Natural killer cell treated with Interleukin-12 subunit alpha and Interleukin-12 subunit beta and Interleukin-15 and Interleukin-18, amount 100 ng/mL, for 72 hours (primary cell): ENCODE data around the gene NRTN. TPM values are rescaled to one million over a fixed set of nuclear protein-coding genes. Genes with fewer than 3 reads are reported as not detected.
"Not testable (repeated sequence)": the region's sequence is repeated elsewhere in the genome, so short reads cannot be mapped to it uniquely, and the experiment has no call there.

Experiments used
- ATAC-seq, 2 donors: fragments of 150-1000 bp; cut with Tn5 transposase in 1 of 2; sonication (Bioruptor Pico), chemical (Tn5 transposase) in 1 of 2; 2 replicates each; pipeline ENCODE4 v1.10.0; 2021
- DNase-seq: peaks from one replicate; pipeline ENCODE4 v3.0.0; 2022; ENCODE audit warnings: low spot score
- H3K27ac Mint-ChIP-seq, 2 donors: 1 replicate in 1 of 2; 2 replicates in 1 of 2; pipeline ENCODE4 v1.8.0; 2022; ENCODE audit warnings: mixed read lengths in 2 of 2, mild to moderate bottlenecking in 1 of 2, moderate library complexity in 1 of 2
- H3K27me3 Mint-ChIP-seq, 2 donors: 1 replicate in 1 of 2; 2 replicates in 1 of 2; pipeline ENCODE4 v1.8.0; 2022; ENCODE audit warnings: mixed read lengths in 2 of 2
- H3K36me3 Mint-ChIP-seq: one replicate; pipeline ENCODE4 v1.8.0; 2022; ENCODE audit warnings: mixed read lengths
- H3K4me1 Mint-ChIP-seq, 2 donors: 1 replicate in 1 of 2; 2 replicates in 1 of 2; pipeline ENCODE4 v1.8.0; 2022; ENCODE audit warnings: low read depth in 2 of 2, mixed read lengths in 2 of 2, mild to moderate bottlenecking in 1 of 2
- H3K4me3 Mint-ChIP-seq: one replicate; pipeline ENCODE4 v1.8.0; 2022; ENCODE audit warnings: mixed read lengths
- H3K9me3 Mint-ChIP-seq: 2 replicates; pipeline ENCODE4 v1.8.0; 2022; ENCODE audit warnings: mixed read lengths
- total RNA-seq, 2 donors: library from RNA; stranded (reverse); gene quantifications; one replicate each; pipeline ENCODE4 v1.2.3, GENCODE V29; 2022

The NRTN gene
- total RNA-seq, 2 donors from 2014 or later = not detected

GRCh38 chr19:5844456-5845433 is 39.9 kb downstream of the NRTN start:
- Mint-ChIP-seq H3K36me3 (no peaks in the 10 kb centered on the region), H3K27me3 (no peaks in the 10 kb centered on the region), H3K27ac (no peak overlapping the region), H3K4me1 (no peaks in the 10 kb centered on the region), H3K4me3 (no peak overlapping the region), H3K9me3 (no peaks in the 10 kb centered on the region)
- ATAC-seq (peak; percentile 38 to 43), DNase-seq (no peak)

GRCh38 chr19:5847846-5848245 is 43.0 kb downstream of the NRTN start:
- not testable (repeated sequence) for DNase-seq, ATAC-seq, H3K4me1 Mint-ChIP-seq, H3K9me3 Mint-ChIP-seq, H3K4me3 Mint-ChIP-seq, H3K27me3 Mint-ChIP-seq, H3K27ac Mint-ChIP-seq, H3K36me3 Mint-ChIP-seq

GRCh38 chr19:5848621-5849020 is 43.8 kb downstream of the NRTN start:
- not testable (repeated sequence) for H3K27ac Mint-ChIP-seq, DNase-seq, H3K4me1 Mint-ChIP-seq, H3K36me3 Mint-ChIP-seq, H3K4me3 Mint-ChIP-seq, H3K27me3 Mint-ChIP-seq, ATAC-seq, H3K9me3 Mint-ChIP-seq

- ATAC-seq (no peak), DNase-seq (no peak)
- Mint-ChIP-seq H3K4me1 (no peaks in the 10 kb centered on the region), H3K36me3 (no peaks in the 10 kb centered on the region), H3K27me3 (no peaks in the 10 kb centered on the region), H3K4me3 (no peak overlapping the region), H3K9me3 (no peaks in the 10 kb centered on the region), H3K27ac (no peak overlapping the region)
Observed at GRCh38 chr19:5850189-5850588, 45.3 kb downstream of the NRTN start.

- Mint-ChIP-seq H3K27me3 (no peaks in the 10 kb centered on the region), H3K9me3 (no peaks in the 10 kb centered on the region), H3K27ac (no peak overlapping the region), H3K36me3 (no peaks in the 10 kb centered on the region), H3K4me1 (no peaks in the 10 kb centered on the region), H3K4me3 (no peak overlapping the region)
- ATAC-seq (peak in 1 of 2 donors; percentile 20), DNase-seq (no peak)
Observed at GRCh38 chr19:5850743-5851293, 46.0 kb downstream of the NRTN start.

GRCh38 chr19:5851302-5851701 is 46.4 kb downstream of the NRTN start, which contains the start of gene FUT3:
TSS of gene FUT3 (minus strand) at chr19:5851449.
- H3K27me3 Mint-ChIP-seq = no peaks in the 10 kb centered on the region
- no peak within 1 kb of the TSS for H3K4me3 Mint-ChIP-seq
- H3K27ac Mint-ChIP-seq = no peak within 1 kb of the TSS
- no peaks in the 10 kb centered on the region for H3K36me3 Mint-ChIP-seq
- H3K4me1 Mint-ChIP-seq = no peaks in the 10 kb centered on the region
- H3K9me3 Mint-ChIP-seq = no peaks in the 10 kb centered on the region
- ATAC-seq (no peak), DNase-seq (no peak)

GRCh38 chr19:5854121-5854520 is 49.3 kb downstream of the NRTN start:
- H3K4me1 Mint-ChIP-seq, H3K27me3 Mint-ChIP-seq, ATAC-seq, H3K9me3 Mint-ChIP-seq, H3K27ac Mint-ChIP-seq, H3K36me3 Mint-ChIP-seq, H3K4me3 Mint-ChIP-seq, DNase-seq: not testable (repeated sequence)

GRCh38 chr19:5855151-5855550 is 50.3 kb downstream of the NRTN start:
- H3K27me3 Mint-ChIP-seq, H3K4me1 Mint-ChIP-seq, H3K27ac Mint-ChIP-seq, H3K4me3 Mint-ChIP-seq, DNase-seq, H3K36me3 Mint-ChIP-seq, ATAC-seq, H3K9me3 Mint-ChIP-seq: not testable (repeated sequence)

- H3K4me1 Mint-ChIP-seq = no peaks in the 10 kb centered on the region
- no peaks in the 10 kb centered on the region for H3K36me3 Mint-ChIP-seq
- H3K27ac Mint-ChIP-seq = no peak overlapping the region
- ATAC-seq (no peak), DNase-seq (no peak)
- no peaks in the 10 kb centered on the region for H3K9me3 Mint-ChIP-seq
- H3K27me3 Mint-ChIP-seq = no peaks in the 10 kb centered on the region
- H3K4me3 Mint-ChIP-seq = no peak overlapping the region
Observed at GRCh38 chr19:5857203-5858081, 52.6 kb downstream of the NRTN start.

GRCh38 chr19:5863030-5863665 is 58.3 kb downstream of the NRTN start:
- ATAC-seq (no peak), DNase-seq (no peak)
- no peak overlapping the region for H3K4me3 Mint-ChIP-seq
- H3K36me3 Mint-ChIP-seq = no peaks in the 10 kb centered on the region
- H3K27ac Mint-ChIP-seq = no peak overlapping the region
- no peaks in the 10 kb centered on the region for H3K9me3 Mint-ChIP-seq
- H3K27me3 Mint-ChIP-seq = no peaks in the 10 kb centered on the region
- peaks cover 6 to 17% of the 10 kb centered on the region in 2 donors for H3K4me1 Mint-ChIP-seq

GRCh38 chr19:5864013-5864720 is 59.3 kb downstream of the NRTN start:
- H3K36me3 Mint-ChIP-seq = no peaks in the 10 kb centered on the region
- H3K9me3 Mint-ChIP-seq = no peaks in the 10 kb centered on the region
- H3K27ac Mint-ChIP-seq = no peak overlapping the region
- H3K4me3 Mint-ChIP-seq = no peak overlapping the region
- H3K27me3 Mint-ChIP-seq = no peaks in the 10 kb centered on the region
- no peak for ATAC-seq
- H3K4me1 Mint-ChIP-seq = peaks cover 6 to 17% of the 10 kb centered on the region in 2 donors
- no peak for DNase-seq

GRCh38 chr19:5864725-5865486 is 60.0 kb downstream of the NRTN start:
- Mint-ChIP-seq H3K4me3 (no peak overlapping the region), H3K27ac (peak overlapping the region in 1 of 2 donors; percentile 45), H3K4me1 (peaks cover 6 to 17% of the 10 kb centered on the region in 2 donors), H3K27me3 (no peaks in the 10 kb centered on the region), H3K9me3 (no peaks in the 10 kb centered on the region), H3K36me3 (no peaks in the 10 kb centered on the region)
- DNase-seq = no peak
- ATAC-seq = peak; percentile 21 to 66
